Hindlimb muscle (tissue), 1 donor: Measurements from ENCODE around the gene IGSF6. TPM values are rescaled to one million over a fixed set of nuclear protein-coding genes. Genes with fewer than 3 reads are reported as not detected.
"Not testable (repeated sequence)": the region's sequence is repeated elsewhere in the genome, so short reads cannot be mapped to it uniquely, and the experiment has no call there.

Experiments used
- DNase-seq: peaks from one replicate; pipeline ENCODE4 v3.0.0-alpha.2; 2013
- polyA plus RNA-seq: library from polyadenylated mRNA; unstranded; fragments of 120-200 nt; gene quantifications from one replicate; pipeline ENCODE4 v1.2.1, GENCODE V29; 2013; ENCODE audit not compliant: insufficient read length

The IGSF6 gene
- polyA plus RNA-seq, 1 donor = 4.5 TPM

DNA sequence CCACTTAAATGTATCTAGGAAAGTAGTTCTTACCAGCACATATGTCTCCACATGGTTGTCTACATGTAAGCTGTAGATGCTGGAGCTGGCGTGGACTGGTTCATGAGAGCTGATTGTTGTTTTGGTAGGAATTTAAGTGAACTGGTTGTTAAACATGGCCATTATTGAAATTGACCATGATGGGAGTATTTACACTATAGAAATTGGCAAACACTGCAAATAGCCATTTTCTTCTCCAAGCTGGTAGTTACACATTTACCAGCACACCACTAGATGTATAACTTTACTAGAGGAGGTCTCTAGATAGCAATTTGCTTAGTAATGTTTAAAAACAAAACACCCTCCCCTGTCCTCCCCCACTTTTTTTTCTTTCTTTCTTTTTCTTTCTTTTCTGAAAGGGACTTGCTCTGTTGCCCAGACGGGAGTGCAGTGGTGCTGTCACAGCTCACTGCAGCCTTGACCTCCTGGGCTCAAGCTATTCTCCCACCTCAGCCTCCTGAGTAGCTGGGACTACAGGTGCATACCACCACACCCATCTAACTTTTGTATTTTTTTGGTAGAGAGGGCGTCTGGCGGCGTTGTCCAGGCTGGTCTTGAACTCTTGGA lies 24.2 kb downstream of the IGSF6 start:
- no peak for DNase-seq

GRCh38 chr16:21626659-21627277 lies 25.6 kb downstream of the IGSF6 start:
- peak; percentile 13 for DNase-seq

DNA sequence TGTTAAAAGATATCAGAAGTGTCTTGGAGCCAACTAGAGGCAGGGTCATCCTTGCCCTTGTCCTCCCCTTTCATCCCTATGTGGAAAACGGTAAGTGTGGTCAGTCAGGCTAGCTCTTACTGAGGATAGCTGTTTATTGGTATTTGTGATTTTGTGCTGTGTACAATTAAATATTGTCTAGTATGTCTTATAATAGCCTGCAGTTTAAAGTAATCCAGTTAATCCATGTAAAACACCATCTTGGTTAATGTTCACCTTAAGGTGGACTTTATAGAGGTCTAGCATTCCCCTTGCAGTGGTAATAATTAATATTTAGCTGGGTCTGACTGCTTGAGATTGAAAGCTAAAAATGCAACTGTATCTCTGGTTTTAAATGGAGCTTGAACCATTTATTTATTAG lies 27.4 kb downstream of the IGSF6 start:
- no peak for DNase-seq

- no peak for DNase-seq
Measured at GRCh38 chr16:21622545-21622944, 29.9 kb downstream of the IGSF6 start.

DNA sequence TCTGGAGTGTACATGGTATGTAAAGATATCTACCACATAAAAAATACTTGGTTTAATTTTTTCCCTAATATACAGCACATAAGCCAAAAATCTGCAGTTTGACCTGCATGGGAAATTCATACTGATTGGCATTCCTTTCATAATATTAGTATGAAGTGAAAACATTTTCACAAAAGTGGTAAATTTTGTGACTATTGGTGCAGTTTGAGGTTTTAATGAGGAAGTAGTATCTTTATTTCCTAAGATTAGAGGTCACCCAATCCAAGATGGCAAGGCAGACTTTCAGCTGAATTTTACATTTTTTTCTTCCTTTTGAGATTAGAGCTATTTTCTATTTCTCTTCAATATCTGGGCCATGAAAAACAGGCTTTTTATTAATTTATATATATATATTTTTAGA lies 31.8 kb downstream of the IGSF6 start:
- DNase-seq = no peak

GRCh38 chr16:21619765-21620425 lies 32.5 kb downstream of the IGSF6 start:
- DNase-seq = no peak

GRCh38 chr16:21618281-21618680 lies 34.1 kb downstream of the IGSF6 start:
- DNase-seq = no peak

- no peak for DNase-seq
Measured at GRCh38 chr16:21617607-21618006, 34.8 kb downstream of the IGSF6 start.

- no peak for DNase-seq
Measured at GRCh38 chr16:21614896-21615295, 37.5 kb downstream of the IGSF6 start.

DNA sequence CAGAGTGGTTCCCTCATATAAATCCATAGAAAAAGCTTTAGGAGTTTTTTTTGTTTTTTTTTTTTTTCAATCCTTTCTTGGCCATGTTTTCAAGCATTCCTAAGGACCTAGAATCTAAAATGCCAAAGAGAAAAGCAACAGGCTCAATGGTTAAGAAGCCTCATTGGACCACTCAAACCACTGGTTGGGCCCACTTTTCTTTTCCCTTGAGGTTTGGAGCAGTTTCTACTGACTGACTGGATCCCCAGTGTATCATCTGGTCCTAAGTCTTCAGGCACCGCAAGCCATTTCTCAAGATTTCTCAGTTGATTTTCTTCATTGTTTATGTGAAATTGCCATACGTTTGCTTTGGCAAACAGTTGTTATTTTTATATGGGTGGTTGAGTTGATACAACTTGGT lies 38.6 kb downstream of the IGSF6 start:
- DNase-seq = no peak

DNA sequence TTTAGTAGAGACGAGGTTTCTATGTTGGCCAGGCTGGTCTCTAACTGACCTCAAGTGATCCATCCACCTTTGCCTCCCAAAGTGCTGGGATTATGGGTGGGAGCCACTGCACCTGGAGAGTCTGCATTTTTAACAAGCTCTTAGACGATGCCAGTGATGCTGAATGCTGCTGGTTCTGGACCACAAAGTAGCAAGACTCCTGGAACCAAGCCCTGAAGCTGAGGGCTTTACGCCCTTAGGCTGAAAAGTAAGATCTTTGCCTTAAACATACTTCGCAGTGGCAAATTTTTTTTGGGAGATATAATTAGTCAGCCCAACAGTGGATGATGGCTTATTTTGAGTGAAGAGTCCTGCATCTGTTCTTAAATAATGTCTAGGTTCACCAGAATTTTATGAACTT lies 39.0 kb downstream of the IGSF6 start:
- DNase-seq = no peak

- DNase-seq = no peak
Measured at GRCh38 chr16:21611556-21612384, 40.6 kb downstream of the IGSF6 start.

- no peak for DNase-seq
Measured at GRCh38 chr16:21611198-21611555, 41.2 kb downstream of the IGSF6 start.

DNA sequence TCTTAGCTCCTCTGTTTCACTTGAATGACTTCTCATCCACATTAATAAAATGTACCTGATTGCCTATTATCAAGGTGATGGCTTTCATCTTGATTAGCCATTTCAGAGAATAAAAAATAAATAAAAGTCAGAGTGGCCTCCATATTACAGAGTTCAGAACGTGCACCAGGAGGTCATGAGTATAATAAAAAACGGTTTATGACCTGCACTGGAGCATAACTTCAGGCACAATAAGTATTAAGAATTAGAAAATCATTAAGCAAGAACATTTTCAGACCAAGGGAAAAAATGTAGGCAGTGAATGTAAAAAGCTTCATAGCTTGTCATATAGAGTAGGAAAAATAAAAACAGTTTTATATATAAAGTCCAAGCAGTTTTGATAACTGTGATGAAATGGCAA lies 41.6 kb downstream of the IGSF6 start:
- DNase-seq = no peak

- DNase-seq = no peak
Measured at GRCh38 chr16:21610006-21610544, 42.3 kb downstream of the IGSF6 start.

DNA sequence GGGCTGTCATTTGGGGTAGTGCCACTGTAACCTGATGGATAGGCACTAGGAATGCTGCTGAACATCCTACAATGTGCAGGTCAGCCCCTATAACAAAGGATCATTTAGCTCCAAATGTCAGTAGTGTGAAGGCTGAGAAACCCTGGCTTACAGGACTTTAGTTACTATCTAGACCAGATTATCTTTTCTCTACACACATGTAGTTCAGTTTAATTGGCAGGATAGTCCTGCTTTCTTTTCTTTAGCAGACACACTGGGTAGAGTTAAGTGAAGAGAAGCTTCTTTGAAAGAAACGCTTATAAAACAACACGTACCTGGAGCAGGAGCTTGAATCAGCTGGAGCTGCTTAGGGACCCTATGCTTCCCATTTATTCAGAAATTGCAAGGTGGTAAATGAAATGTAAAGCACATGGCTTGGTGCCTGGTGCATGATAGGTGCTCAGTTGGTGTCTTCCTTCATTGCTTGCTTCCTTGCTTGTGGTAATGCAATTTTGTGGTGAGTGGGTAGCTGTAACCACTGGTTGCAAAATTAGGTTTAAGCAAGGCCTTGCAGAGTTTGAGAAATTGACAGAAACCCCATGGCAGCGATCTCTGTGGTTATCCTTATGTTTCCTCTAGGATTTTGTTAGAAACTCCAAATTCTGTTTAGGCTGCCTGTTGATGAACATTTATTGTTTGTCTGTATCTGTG lies 43.6 kb downstream of the IGSF6 start:
- no peak for DNase-seq

GRCh38 chr16:21605848-21606247 lies 46.6 kb downstream of the IGSF6 start:
- DNase-seq = not testable (repeated sequence)

- no peak for DNase-seq
Measured at GRCh38 chr16:21603928-21604327, 48.5 kb downstream of the IGSF6 start.

DNA sequence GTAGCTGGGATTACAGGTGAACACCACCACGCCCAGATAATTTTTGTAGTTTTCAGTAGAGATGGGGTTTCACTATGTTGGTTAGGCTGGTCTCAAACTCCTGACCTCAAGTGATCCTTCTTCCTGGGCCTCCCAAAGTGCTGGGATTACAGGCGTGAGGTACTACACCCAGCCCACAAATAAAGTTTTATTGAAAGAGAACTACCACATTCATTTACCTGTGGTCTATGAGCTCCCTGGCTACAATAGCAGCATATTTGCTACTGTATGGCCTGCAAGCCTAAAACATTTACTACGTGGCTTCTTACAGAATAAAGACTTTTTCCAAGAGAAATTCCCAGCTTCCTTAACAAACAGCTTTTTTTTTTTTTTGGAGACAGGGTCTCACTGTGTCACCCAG lies 49.6 kb downstream of the IGSF6 start:
- DNase-seq = no peak

GRCh38 chr16:21600031-21600773 lies 52.2 kb downstream of the IGSF6 start:
- peak; percentile 28 for DNase-seq

- peak; percentile 97 for DNase-seq
Measured at GRCh38 chr16:21599122-21600030, 53.0 kb downstream of the IGSF6 start, which contains the start of gene METTL9. METTL9 (plus strand) TSS chr16:21599577; CDS start chr16:21599734, 157 bp downstream.
